ENCODE data around the gene LPO. TPM values are rescaled to one million over a fixed set of nuclear protein-coding genes. Genes with fewer than 3 reads are reported as not detected.

Gene LPO
- total and polyA plus RNA-seq, 2 donors (not counting 3 experiments of a cell fraction or from before 2014, with no cell fraction given): not detected

DNA sequence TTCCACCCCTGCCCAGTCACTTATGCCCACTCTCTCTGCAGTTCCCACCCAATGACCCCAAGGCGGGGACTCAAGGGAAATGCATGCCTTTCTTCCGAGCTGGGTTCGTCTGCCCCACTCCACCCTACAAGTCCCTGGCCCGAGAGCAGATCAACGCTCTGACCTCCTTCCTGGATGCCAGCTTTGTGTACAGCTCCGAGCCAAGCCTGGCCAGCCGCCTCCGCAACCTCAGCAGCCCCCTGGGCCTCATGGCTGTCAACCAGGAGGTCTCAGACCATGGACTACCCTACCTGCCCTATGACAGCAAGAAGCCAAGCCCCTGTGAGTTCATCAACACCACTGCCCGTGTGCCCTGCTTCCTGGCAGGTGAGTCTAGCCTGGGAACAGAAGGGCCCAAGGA, 13.8 kb downstream of the LPO start:
- no peak for TF ChIP-seq MYC (IDR thresholded peaks at IDR 0.05; ENCODE audit: low read depth, low read length)
- no peak for TF ChIP-seq FOS (IDR thresholded peaks at IDR 0.05; ENCODE audit: borderline replicate concordance, insufficient read depth, low read length)
- TF ChIP-seq, protein P1, sequence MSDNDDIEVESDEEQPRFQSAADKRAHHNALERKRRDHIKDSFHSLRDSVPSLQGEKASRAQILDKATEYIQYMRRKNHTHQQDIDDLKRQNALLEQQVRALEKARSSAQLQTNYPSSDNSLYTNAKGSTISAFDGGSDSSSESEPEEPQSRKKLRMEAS (IDR thresholded peaks at IDR 0.05; ENCODE audit: insufficient read depth, insufficient read length): no peak
- no peak for TF ChIP-seq POLR2A (IDR thresholded peaks at IDR 0.05; ENCODE audit: low read depth, low read length)
- no peak for TF ChIP-seq POLR2AphosphoS5 (IDR thresholded peaks at IDR 0.05; ENCODE audit: insufficient read depth, low read depth, low read length)
- no peak for TF ChIP-seq JUN (IDR thresholded peaks at IDR 0.05; ENCODE audit: borderline replicate concordance, insufficient read depth, insufficient read length, low read depth)
- TF ChIP-seq GATA2 (IDR thresholded peaks at IDR 0.05; ENCODE audit: insufficient read depth, insufficient read length, low read depth, low read length): no peak
- TF ChIP-seq EZH2 (IDR thresholded peaks at IDR 0.05; ENCODE audit: borderline replicate concordance, low read depth, low read length, severe bottlenecking): no peak
- TF ChIP-seq, protein P2, sequence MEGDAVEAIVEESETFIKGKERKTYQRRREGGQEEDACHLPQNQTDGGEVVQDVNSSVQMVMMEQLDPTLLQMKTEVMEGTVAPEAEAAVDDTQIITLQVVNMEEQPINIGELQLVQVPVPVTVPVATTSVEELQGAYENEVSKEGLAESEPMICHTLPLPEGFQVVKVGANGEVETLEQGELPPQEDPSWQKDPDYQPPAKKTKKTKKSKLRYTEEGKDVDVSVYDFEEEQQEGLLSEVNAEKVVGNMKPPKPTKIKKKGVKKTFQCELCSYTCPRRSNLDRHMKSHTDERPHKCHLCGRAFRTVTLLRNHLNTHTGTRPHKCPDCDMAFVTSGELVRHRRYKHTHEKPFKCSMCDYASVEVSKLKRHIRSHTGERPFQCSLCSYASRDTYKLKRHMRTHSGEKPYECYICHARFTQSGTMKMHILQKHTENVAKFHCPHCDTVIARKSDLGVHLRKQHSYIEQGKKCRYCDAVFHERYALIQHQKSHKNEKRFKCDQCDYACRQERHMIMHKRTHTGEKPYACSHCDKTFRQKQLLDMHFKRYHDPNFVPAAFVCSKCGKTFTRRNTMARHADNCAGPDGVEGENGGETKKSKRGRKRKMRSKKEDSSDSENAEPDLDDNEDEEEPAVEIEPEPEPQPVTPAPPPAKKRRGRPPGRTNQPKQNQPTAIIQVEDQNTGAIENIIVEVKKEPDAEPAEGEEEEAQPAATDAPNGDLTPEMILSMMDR (IDR thresholded peaks at IDR 0.05; ENCODE audit: extremely low read depth in 1 of 2, insufficient read depth in 1 of 2, low read depth in 1 of 2, low read length in 2 of 2): no peak
- dilution Hi-C loops (cut with MboI; ENCODE audit: extremely low pct_ligation_motif_present, low sequenced_read_pairs) (no loop called here), intact Hi-C loops (cut with micrococcal nuclease) (no loop called here)
- Histone ChIP-seq H3K27me3 (ENCODE audit: control insufficient read depth in 2 of 2, insufficient read depth in 2 of 2, low read length in 2 of 2) (peaks cover 24 to 25% of the 10 kb centered on the region in 2 experiments), H4K20me1 (replicated peaks; ENCODE audit: control insufficient read depth, extremely low read depth, insufficient read depth, low read length) (no peaks in the 10 kb centered on the region), H3K9me1 (replicated peaks; ENCODE audit: control insufficient read depth, extremely low read depth, insufficient read depth, low read length) (no peaks in the 10 kb centered on the region), H3K79me2 (ENCODE audit: control insufficient read depth, insufficient read depth, low read length) (no peaks in the 10 kb centered on the region), H2AFZ (ENCODE audit: low read depth, low read length) (no peak overlapping the region), H3K36me3 (ENCODE audit: control insufficient read depth in 2 of 2, extremely low read depth in 1 of 2, insufficient read depth in 2 of 2, low read length in 2 of 2) (no peaks in the 10 kb centered on the region), H3K4me1 (ENCODE audit: control insufficient read depth, extremely low read depth, insufficient read depth, low read length) (no peaks in the 10 kb centered on the region), H3K27ac (ENCODE audit: insufficient read depth, low read depth, low read length) (no peak overlapping the region), H3K4me3 (replicated peaks in 1 of 3; ENCODE audit: insufficient read depth in 1 of 3, low read depth in 1 of 3, low read length in 3 of 3) (no peak overlapping the region), H3K4me2 (ENCODE audit: insufficient read depth, low read length) (no peak overlapping the region), H3K9ac (replicated peaks; ENCODE audit: extremely low read depth, insufficient read depth, low read length) (no peak overlapping the region), H3K9me3 (replicated peaks; ENCODE audit: control insufficient read depth, insufficient read depth, low read length) (no peaks in the 10 kb centered on the region)
- ChIA-PET CTCF (no interaction called here), POLR2A (interaction anchor here (0.6 kb wide), 1 partner anchor 114 kb away, joined by 4 read pairs; no protein-coding TSS in a partner anchor)
- BruUV-seq (replicated peaks): no TSS peak
- DNase-seq (ENCODE audit: low read depth, low spot score) (no peak), FAIRE-seq (no peak)

Measured in endothelial cell of umbilical vein (primary cell).